HCT116 (cell line): ENCODE data around the gene IPCEF1.

ENCODE experiments used
- CEBPB ChIP-seq: IDR thresholded peaks from 2 replicates; pipeline ENCODE4 v1.6.1; 2012; ENCODE audit warnings: low read depth
- CTCF ChIP-seq, 3 experiments: fragments of 200-600 bp in 1 of 3; sonication (generic) in 1 of 3; IDR thresholded peaks in 2 of 3; conservative IDR thresholded peaks in 1 of 3; 2 replicates each; pipeline ENCODE4 v1.5.1; 2012 to 2017; ENCODE audit warnings: low read depth in 2 of 3, low read length in 2 of 3, antibody characterized with exemption in 1 of 3, borderline replicate concordance in 1 of 3, control low read depth in 1 of 3, mild to moderate bottlenecking in 1 of 3, mixed read lengths in 1 of 3, mixed run types in 1 of 3, moderate library complexity in 1 of 3; ENCODE audit not compliant: insufficient read depth in 1 of 3
- EZH2 ChIP-seq: fragments of 200-600 bp; sonication (generic); IDR thresholded peaks from 2 replicates; pipeline ENCODE4 v1.6.1; 2017; ENCODE audit warnings: antibody characterized with exemption, mixed run types
- EZH2phosphoT487 ChIP-seq: fragments of 200-600 bp; IDR thresholded peaks from 2 replicates; pipeline ENCODE4 v1.6.1; 2018; ENCODE audit warnings: antibody characterized with exemption, borderline replicate concordance
- JUND ChIP-seq: IDR thresholded peaks from 2 replicates; pipeline ENCODE4 v1.6.1; 2012
- POLR2A ChIP-seq: IDR thresholded peaks from 2 replicates; pipeline ENCODE4 v1.7.0; 2011; ENCODE audit warnings: borderline replicate concordance; ENCODE audit not compliant: insufficient read depth, insufficient read length; ENCODE audit errors: extremely low read depth
- POLR2AphosphoS5 ChIP-seq: IDR thresholded peaks from 2 replicates; pipeline ENCODE4 v1.6.1; 2011; ENCODE audit warnings: mild to moderate bottlenecking, low read depth, low read length, moderate library complexity
- RAD21 ChIP-seq: IDR thresholded peaks from 2 replicates; pipeline ENCODE4 v1.6.1; 2012; ENCODE audit warnings: low read depth, mild to moderate bottlenecking
- REST ChIP-seq: IDR thresholded peaks from 2 replicates; pipeline ENCODE4 v1.6.1; 2012; ENCODE audit warnings: low read depth
- SRF ChIP-seq: IDR thresholded peaks from 2 replicates; pipeline ENCODE4 v1.6.1; 2012; ENCODE audit warnings: low read depth
- TCF7L2 ChIP-seq: IDR thresholded peaks from 2 replicates; pipeline ENCODE4 v1.7.0; 2011; ENCODE audit warnings: borderline replicate concordance, inconsistent platforms; ENCODE audit not compliant: insufficient read depth, insufficient read length; ENCODE audit errors: extremely low read depth

- TF ChIP-seq CEBPB, result no peak
- no peak for TF ChIP-seq POLR2A
- no peak for TF ChIP-seq REST
- TF ChIP-seq CTCF (IDR thresholded peaks at IDR 0.05 in 2 of 3, conservative IDR thresholded peaks at IDR 0.05 in 1 of 3; ENCODE audit: borderline replicate concordance in 1 of 3, insufficient read depth in 1 of 3, low read depth in 2 of 3, low read length in 2 of 3), result no peak
- TF ChIP-seq JUND, result no peak
- TF ChIP-seq EZH2, result no peak
- no peak for TF ChIP-seq SRF
- no peak for TF ChIP-seq EZH2phosphoT487
- TF ChIP-seq POLR2AphosphoS5, result no peak
- no peak for TF ChIP-seq RAD21
- no peak for TF ChIP-seq TCF7L2
Observed at GRCh38 chr6:154210678-154211077, 145.9 kb downstream of the IPCEF1 start.
